COLO668 (cell line): ENCODE results near the gene C10orf90.
A peak's percentile ranks its signal among the peaks of the same experiment; 100 is the strongest.

Experiments used
- DNase-seq: peaks from one replicate; lab custom pipeline; 2025; ENCODE audit not compliant: unreplicated experiment; lab: John Stamatoyannopoulos, UW

The C10orf90 gene

DNA sequence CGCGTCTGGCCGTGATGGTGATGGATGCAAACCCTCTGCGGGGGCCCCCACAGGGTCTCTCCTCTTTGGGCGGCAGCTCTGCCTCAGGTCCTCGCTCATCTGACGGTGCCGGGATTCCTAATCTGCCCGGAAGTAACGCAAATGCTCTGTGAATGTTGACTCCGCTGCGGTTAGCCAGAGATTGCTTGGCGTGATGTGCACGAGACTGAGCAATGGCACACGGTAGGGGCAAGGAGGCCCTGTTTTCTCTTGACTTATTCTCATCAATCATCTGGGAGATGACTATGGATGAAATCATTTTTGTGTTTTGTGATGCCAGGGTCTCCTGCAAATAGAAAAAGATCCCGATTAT is 165.8 kb downstream of the C10orf90 start:
- no peak for DNase-seq

GRCh38 chr10:126504063-126504760 is 166.3 kb downstream of the C10orf90 start:
- peak; percentile 11 for DNase-seq

DNA sequence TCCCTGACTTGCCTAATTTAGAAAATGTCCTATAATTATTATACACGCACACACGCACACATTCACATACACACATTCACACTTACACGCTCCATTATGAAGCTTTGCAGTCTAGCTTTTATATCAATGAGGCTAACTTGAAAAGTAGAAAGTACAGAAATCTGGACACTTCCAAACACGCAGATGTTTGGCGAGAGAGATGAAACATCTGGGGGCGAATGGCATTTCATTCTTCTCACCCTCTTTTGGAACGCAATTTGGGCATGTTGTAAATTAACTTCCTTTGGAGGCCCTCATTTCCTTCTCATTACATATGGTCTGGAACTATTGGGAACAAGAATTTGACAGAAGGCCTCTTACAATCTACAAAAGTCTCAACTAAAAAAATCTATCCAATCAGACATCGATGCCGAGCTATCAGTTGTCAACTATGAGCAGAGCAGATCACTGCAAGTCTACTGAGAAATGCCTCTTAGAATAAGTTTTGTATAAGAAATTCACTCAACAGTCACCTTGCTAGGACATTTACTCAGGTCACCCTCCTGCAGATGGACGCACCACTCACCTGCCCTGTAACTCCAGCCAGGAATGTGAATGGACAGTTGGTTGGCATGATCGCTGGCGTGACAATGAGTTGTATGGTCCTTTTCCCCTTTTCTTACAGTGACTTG is 167.0 kb downstream of the C10orf90 start:
- DNase-seq, result no peak

- no peak for DNase-seq
Observed at GRCh38 chr10:126502441-126502840, 168.1 kb downstream of the C10orf90 start.

DNA sequence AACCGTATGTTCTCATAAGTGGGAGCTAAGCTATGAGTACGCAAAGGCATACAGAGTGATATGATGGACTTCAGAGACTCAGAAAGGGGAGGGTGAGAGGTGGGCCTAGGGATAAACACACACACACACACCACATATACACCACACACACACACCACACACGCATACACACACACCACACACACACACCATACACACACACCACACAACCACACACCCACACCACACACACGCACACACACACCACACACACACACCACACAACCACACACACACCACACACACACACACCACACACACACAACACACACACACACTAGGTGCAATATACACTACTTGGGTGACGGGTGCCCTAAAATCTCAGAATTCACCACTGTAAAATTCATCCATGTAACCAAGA is 168.7 kb downstream of the C10orf90 start:
- no peak for DNase-seq

- DNase-seq, result no peak
Observed at GRCh38 chr10:126500866-126501265, 169.6 kb downstream of the C10orf90 start.

DNA sequence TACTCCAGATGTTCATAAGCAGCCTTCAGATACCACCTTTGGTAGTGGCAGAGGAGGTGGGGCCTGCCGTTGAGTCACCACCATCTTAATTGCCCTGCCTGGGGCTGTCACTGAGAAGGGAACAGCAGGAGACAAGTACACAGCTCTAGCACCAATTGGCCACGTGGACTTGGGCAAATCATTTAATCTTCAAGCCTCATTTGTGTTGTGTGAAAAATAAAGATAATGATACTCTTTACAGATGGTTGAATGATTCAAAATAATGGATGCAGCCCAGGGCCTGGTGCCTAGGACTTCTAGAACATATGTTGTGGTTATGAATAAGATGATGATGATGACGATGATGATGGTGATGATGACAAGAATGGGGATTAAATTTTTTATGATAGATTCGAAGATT is 170.3 kb downstream of the C10orf90 start:
- DNase-seq, result no peak

GRCh38 chr10:126499744-126500143 is 170.7 kb downstream of the C10orf90 start:
- no peak for DNase-seq

- no peak for DNase-seq
Observed at GRCh38 chr10:126497672-126498071, 172.8 kb downstream of the C10orf90 start.

- no peak for DNase-seq
Observed at GRCh38 chr10:126496771-126497545, 173.5 kb downstream of the C10orf90 start.

GRCh38 chr10:126491476-126491875 is 179.0 kb downstream of the C10orf90 start:
- DNase-seq, result no peak

GRCh38 chr10:126481181-126481580 is 189.3 kb downstream of the C10orf90 start:
- DNase-seq, result no peak

DNA sequence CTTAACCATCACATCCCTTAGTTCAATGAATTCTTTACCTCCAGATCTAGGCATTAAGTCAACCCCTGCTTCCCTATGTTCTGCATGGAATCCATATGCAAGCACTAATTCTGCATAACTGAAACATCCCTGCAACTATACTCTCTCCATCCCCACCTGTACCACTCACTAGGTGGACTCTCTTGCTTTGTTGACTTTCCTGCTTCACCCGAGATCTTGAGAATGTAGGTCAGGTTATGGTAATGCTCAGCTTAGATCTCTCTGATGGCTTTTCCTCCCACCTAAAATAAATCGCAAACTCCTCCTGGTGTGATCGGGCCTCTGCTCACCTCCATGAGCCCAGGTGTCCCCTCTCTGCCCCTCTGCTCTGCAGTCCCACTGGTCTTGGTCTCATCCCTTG is 189.8 kb downstream of the C10orf90 start:
- no peak for DNase-seq

- DNase-seq, result no peak
Observed at GRCh38 chr10:126479280-126479895, 191.1 kb downstream of the C10orf90 start.

GRCh38 chr10:126478546-126478945 is 191.9 kb downstream of the C10orf90 start:
- DNase-seq, result no peak

- DNase-seq, result no peak
Observed at GRCh38 chr10:126476246-126476645, 194.2 kb downstream of the C10orf90 start.

DNA sequence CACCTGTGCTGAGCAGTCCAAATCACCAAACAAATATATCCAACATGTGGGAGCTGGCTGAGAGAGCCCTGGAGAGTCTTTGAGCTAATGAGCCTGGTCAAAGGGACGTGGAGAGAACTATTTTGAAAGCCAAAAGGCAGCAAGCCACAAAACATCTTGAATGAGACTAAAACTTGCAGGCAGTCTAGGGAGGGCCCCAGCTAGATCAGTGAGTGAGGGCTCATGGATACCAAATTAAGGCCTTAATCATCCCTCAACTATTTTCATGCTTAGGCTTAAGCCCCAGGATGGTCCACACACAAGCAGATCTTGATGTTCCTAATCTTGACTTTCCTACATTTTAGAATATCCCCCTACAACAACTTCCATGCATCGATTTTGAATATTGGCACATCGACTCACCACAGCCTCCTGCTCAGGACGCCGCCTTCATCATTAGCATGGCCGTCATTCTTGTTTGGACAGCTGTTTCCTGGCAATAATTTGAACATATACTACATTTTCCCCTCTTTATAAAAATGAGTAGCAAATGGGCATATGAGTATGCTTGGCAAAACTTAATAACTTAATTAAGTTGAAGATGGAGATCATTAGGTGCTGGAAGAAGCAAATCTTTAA is 195.3 kb downstream of the C10orf90 start:
- DNase-seq, result no peak

DNA sequence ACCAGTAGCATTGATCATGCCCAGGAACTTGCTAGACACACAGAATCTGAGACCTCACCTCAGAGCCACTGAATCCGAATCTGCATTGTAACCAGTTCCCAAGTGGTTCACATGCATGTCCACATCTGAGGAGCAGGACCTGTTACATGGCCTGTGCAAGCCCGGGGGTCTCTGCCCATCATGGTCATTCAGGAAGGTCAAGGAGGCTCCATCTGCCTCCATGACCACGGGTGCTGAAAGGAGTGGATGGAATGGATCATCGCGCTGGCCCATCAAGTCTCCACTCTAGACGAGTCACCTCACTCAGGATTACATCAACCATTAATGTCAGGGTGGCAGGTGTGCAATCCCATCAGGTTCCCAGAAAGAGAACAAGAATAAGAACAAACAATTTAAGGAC is 196.5 kb downstream of the C10orf90 start:
- DNase-seq, result no peak

DNA sequence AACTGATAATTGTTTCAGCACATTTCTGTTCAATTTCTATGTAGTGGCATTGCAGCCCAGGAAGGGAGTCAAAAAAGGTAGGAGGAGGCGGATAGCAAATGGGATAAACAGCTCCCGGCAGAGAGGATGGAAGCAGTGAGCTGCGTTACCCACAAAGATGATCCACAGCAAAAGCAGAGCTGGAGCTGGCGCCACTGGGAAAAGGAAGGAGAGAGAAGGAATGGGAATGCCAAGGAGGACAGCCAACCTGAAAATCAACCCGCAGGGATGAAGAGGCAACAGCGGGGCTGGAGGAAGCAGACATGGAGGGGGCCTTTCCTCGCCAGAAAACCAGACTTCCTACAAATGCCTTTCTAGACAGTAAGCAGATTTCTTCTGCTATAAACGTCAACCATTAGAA is 199.5 kb downstream of the C10orf90 start:
- no peak for DNase-seq

- DNase-seq, result no peak
Observed at GRCh38 chr10:126469692-126470091, 200.8 kb downstream of the C10orf90 start.
